ENCODE measurements around the gene ARID1B.

The ARID1B gene

DNA sequence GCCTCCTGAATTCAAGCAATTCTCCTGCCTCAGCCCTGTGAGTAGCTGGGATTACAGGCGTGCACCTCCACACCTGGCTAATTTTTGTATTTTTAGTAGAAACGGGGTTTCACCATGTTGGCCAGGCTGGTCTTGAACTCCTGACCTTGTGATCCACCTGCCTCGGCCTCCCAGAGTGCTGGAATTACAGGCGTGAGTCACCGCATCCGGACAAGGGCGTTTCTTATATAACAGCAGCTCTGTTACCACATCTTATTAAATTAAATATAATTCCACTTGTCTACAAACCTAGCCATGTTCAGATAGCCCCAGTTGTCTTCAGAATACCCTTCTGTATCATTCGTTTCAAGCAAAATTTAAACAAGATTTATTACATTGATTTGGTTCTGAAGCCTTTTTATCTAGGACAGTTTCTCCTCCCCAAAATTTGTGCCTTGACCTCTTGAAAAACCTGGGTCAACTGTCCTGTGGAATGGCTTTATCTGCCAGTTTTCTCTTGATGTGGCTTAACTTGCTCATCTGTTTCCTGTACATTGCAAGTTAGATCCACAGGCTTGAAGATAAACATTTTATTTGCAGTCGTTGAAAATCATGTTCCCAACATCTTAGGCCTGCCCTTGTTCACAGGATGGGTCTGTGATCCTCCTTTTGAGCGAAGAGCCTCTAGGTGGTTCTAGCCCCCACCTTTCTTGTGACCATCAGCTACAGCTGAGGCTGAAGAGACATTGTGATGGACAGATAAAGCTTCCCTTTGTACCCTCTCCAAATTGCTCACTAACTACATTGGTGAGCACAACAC is 132.2 kb downstream of the ARID1B start:
- DNase-seq (ENCODE audit: low read depth) = no peak

GRCh38 chr6:156910011-156910334 is 132.8 kb downstream of the ARID1B start:
- DNase-seq (ENCODE audit: low read depth) = no peak

DNA sequence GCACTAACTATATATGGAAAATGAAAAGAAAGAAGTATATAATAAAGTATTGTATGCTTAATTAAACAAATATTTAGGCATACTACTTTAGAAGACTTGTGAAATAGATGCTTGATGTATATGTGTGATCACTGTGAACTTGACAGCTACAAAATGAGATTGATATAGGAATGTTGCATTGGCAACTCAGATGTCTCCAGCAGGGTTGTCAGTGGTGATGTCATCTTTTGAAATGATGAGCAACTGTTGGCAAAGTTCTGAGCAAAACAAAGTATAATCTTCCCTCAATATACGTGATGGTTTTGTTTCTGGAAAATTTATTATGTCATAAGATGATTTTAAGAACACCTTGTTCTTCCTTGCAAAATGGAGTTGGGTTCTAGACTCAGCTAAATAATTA is 133.8 kb downstream of the ARID1B start:
- DNase-seq (ENCODE audit: low read depth) = no peak

DNA sequence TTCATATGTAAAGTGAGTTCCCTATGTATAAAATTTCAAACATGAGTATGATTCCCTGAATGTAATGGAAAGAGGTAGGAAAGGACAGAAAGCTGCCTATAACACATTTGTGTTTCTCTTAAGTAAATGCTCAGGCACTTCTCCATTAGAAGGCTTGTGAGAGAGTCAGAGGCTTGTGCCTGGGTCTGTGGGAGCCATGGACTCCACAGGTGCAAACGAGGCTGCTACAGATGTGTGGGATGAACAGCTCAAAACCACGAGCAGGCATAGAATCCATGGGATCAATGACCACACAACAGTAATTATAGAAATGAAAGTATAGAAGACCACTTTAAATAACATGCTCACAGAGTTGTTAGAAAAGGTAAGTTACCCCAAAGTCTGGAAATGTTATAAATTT is 134.4 kb downstream of the ARID1B start:
- DNase-seq (ENCODE audit: low read depth) = no peak

DNA sequence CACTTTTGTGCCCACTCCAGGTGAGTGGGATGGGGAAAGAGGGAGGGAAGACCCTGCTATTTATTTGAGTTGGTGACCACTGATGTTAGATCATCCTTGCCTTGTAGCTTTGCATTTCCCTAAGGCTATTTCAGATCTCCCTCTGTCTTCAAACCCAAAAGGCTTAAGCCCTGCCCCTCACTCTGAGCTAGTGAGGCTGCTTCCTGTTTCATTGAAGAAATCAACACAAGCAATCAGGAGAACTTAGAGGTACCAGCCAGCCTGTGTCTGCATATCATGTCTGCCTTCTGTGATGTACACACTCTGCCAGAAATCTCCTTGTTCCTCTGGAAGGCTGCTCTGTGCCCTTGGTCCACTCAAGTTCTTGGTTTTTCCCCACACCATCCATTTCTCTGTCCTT is 135.3 kb downstream of the ARID1B start:
- DNase-seq (ENCODE audit: low read depth) = no peak

DNA sequence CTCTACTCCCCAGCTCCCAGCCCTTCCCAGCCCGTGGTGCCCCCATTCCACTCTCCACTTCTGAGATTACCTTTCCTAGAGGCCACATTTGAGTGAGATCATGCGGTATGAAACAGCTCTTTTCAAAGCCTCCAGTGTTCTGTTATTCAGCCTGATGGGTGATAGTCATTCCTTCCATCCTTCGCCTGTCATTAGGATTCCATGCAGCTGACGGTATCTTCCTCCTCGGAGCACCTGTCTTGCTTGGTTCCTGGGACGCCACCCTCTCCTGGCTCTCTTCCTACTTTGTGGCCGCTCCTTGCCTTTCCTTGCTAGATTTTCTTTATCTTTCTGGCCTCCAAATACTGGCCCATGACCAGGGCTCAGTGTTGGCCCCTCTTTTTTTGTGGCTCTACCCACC is 137.0 kb downstream of the ARID1B start:
- no peak for DNase-seq (ENCODE audit: low read depth)

DNA sequence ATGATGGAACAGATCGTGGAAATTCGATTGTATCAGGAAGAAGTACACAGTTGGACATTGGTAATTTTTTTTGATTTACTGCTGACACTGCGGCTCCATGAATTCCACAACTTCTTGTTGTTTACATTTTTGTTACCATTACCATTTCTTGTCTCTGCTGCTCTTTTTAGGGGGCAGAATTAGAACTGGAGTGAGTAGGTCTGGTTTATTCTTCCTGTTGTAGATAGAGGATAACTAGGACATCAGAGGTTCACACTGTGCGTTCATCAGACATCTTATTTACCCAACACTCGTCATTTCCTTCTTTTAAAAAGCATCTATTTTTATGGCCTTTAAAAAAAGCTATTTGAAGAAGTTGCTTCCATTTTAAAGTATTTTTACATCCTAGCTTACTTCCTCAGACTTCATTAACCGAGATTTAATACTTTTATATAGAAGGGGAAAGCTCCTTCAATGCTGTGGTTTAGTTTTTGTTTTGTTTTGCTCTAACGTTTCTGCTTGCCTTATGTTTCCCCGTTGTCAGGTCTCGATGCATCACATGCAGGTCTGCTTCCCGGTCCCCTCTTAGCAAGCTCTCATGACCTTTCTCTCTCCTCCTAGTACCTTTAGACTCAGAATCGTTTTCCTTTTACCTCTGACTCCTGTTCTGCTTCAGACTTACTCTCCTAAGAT is 139.1 kb downstream of the ARID1B start:
- no peak for DNase-seq (ENCODE audit: low read depth)

- no peak for DNase-seq (ENCODE audit: low read depth)
These were observed 140.0 kb downstream of the ARID1B start for GRCh38 chr6:156917213-156917612.

GRCh38 chr6:156918647-156919046 is 141.5 kb downstream of the ARID1B start:
- DNase-seq (ENCODE audit: low read depth) = no peak

GRCh38 chr6:156919370-156919769 is 142.2 kb downstream of the ARID1B start:
- no peak for DNase-seq (ENCODE audit: low read depth)

DNA sequence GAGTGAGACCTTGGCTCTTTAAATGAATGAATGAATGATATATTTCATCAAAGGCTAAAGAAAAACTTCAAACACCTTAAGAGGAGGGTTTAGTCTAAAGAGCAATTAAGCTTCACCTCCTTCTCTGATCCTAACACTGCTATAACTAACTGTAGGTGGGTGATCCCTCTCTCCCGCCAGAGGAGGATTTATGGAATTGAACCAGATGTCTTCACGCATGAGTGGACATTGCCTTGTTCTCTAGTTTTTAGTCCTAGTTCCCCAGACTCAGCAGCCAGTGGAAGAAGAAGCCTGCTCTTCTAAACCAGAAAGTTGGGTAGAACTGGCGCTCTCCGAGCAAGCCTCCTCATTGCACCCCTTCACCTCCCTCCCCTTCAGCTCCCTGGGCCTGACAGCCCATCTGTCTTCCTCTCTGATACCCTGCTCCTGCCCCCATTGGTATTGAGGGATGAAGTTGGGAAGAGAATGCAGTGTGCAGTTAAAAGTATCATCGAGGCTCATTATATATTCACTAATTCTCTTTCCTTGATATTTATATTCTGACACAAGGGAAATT is 142.7 kb downstream of the ARID1B start:
- no peak for DNase-seq (ENCODE audit: low read depth)

- DNase-seq (ENCODE audit: low read depth) = no peak
These were observed 147.1 kb downstream of the ARID1B start for GRCh38 chr6:156924246-156924645.

GRCh38 chr6:156925026-156925425 is 147.8 kb downstream of the ARID1B start:
- no peak for DNase-seq (ENCODE audit: low read depth)

DNA sequence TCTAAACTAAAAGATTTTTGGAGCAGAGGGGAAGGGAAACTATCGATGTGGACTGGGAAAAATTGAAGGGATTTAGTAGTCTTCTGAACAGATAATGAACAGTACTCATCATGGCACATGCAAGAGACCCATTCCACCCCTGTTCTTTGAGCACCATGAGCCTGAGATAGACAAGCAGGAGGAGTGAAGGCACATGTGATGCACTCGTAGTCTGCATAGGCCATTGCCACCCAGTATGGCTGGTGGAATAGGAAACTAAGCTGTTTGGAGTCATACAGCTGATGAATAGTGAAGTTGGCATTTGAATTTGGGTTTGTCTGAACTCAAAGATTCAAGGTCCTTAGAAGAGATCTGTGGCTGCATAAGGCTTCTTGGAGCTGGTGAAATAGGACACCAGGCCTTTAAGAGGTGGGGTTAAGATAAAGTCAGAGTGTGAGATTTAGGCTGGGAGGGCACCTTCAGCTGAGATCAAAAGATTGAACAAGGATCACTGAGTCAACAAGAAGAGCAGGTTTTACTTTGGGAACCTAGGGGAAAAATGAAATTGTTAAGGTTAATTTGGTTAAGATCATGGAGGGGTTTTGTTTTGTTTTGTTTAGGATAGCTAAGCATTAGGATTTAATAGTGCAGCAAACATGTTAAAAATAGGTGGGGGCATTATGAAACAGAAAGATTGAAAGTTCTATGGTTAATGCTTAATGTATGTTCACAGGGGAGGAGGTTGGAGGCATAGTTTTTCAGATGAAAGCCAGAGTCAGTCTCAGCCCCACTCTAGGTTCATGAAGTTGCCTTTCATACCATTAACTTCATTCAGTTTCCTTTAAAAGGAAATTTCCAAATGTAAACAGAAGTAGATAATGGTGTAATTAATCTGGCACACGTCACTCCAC is 148.8 kb downstream of the ARID1B start:
- DNase-seq (ENCODE audit: low read depth) = no peak

DNA sequence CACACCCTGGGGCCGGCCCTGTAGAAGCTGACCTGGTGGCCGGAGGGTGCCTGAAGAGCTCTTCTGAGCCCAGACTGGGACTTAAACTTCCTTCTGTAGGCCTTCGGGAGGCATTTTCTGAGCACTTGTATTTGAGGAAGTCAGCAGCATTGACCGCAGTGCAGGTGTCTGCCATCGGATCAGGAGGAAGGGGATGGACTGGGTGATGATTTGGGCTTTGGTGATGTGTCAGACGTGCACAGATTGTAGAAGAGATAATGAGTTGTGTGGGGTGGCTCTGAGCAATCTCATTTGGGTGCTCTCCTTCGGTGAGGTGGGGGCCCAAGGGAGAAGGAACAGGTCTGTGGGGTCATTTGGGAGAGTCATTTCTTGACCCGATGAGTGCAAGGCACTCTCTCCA is 150.9 kb downstream of the ARID1B start:
- DNase-seq (ENCODE audit: low read depth) = no peak

- no peak for DNase-seq (ENCODE audit: low read depth)
These were observed 151.8 kb downstream of the ARID1B start for GRCh38 chr6:156928972-156929371.

- DNase-seq (ENCODE audit: low read depth) = no peak
These were observed 154.1 kb downstream of the ARID1B start for GRCh38 chr6:156931283-156931682.

GRCh38 chr6:156933201-156934068 is 156.3 kb downstream of the ARID1B start:
- DNase-seq (ENCODE audit: low read depth) = no peak

DNA sequence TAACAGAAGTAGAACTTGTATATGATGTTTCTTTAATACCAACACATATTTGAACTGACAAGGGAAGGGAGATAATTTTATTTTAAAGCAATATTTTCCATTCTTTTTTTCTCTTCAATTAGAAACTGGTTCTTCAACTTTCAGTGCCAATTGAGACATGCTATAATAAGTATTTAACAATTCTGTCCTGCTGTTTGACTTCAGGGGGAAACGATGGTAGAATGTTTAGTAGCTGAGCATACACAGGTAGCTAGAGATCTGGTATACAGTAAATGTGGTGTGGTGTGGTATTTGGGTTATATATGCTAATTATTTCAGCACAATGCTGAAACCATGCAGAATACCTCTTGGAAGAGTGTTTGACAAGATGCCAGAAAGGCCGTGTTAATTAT is 156.9 kb downstream of the ARID1B start:
- DNase-seq (ENCODE audit: low read depth) = no peak

GRCh38 chr6:156935000-156935399 is 157.8 kb downstream of the ARID1B start:
- DNase-seq (ENCODE audit: low read depth) = no peak

- no peak for DNase-seq (ENCODE audit: low read depth)
These were observed 161.0 kb downstream of the ARID1B start for GRCh38 chr6:156938143-156938542.

- DNase-seq (ENCODE audit: low read depth) = no peak
These were observed 163.0 kb downstream of the ARID1B start for GRCh38 chr6:156940221-156940620.
